K562 (cell line): ENCODE results near the gene MTOR.

ENCODE experiments used
- CTCF ChIP-seq, 3 experiments: IDR thresholded peaks in 2 of 3; conservative IDR thresholded peaks in 1 of 3; 2 replicates each; pipeline ENCODE4 v1.5.1; 2011 to 2012; ENCODE audit warnings: low read length in 3 of 3, mild to moderate bottlenecking in 3 of 3, control low read depth in 2 of 3, improper control_type of control experiment in 1 of 3, inconsistent platforms in 1 of 3, low read depth in 1 of 3, mixed read lengths in 1 of 3, moderate library complexity in 1 of 3; ENCODE audit not compliant: insufficient read depth in 2 of 3
- FOXP4 ChIP-seq: sonication (generic); formaldehyde crosslinking; IDR thresholded peaks from 2 replicates; pipeline ENCODE4 v1.8.0; 2022; ENCODE audit warnings: mild to moderate bottlenecking, missing genetic modification reagents, borderline replicate concordance
- GABPA ChIP-seq: fragments of 200-800 bp; sonication (Bioruptor generic); conservative IDR thresholded peaks from 2 replicates; pipeline ENCODE4 v1.6.1; 2016; ENCODE audit warnings: low read depth, missing genetic modification characterization, missing compliant biosample characterization
- KDM1A ChIP-seq, 2 experiments: fragments of 450-650 bp; IDR thresholded peaks; 2 replicates each; pipeline ENCODE4 v1.6.1; 2016; ENCODE audit warnings: mild to moderate bottlenecking in 2 of 2
- PBX2 ChIP-seq, 2 experiments: IDR thresholded peaks in 1 of 2; conservative IDR thresholded peaks in 1 of 2; 2 replicates each; pipeline ENCODE4 v1.6.1; 2016; ENCODE audit warnings: low read depth in 2 of 2, mild to moderate bottlenecking in 1 of 2, missing compliant biosample characterization in 1 of 2, missing genetic modification characterization in 1 of 2, moderate library complexity in 1 of 2
- POLR2A ChIP-seq: fragments of 450-650 bp; conservative IDR thresholded peaks from 2 replicates; pipeline ENCODE4 v1.6.1; 2016
- ZNF512 ChIP-seq: IDR thresholded peaks from 2 replicates; pipeline ENCODE4 v1.6.1; 2016; ENCODE audit warnings: missing genetic modification characterization, missing compliant biosample characterization

GRCh38 chr1:11180342-11180744 is 82.0 kb downstream of the MTOR start:
- no peak for TF ChIP-seq CTCF (IDR thresholded peaks at IDR 0.05 in 2 of 3, conservative IDR thresholded peaks at IDR 0.05 in 1 of 3; ENCODE audit: insufficient read depth in 2 of 3, low read depth in 1 of 3, low read length in 3 of 3)
- no peak for TF ChIP-seq KDM1A (IDR thresholded peaks at IDR 0.05)
- TF ChIP-seq ZNF512 (tag): no peak
- no peak for TF ChIP-seq POLR2A
- no peak for TF ChIP-seq FOXP4 (CRISPR knock-in tag)
- no peak for TF ChIP-seq GABPA
- no peak for TF ChIP-seq PBX2 (CRISPR knock-in tag; IDR thresholded peaks at IDR 0.05; ENCODE audit: low read depth)
- TF ChIP-seq PBX2 (tag; conservative IDR thresholded peaks at IDR 0.05; ENCODE audit: low read depth): peak; percentile 72
